H1 (cell line): ENCODE results near the gene CENPV. TPM values are rescaled to one million over a fixed set of nuclear protein-coding genes. Genes with fewer than 3 reads are reported as not detected.

Experiments used
- ASH2L ChIP-seq: fragments of 200-600, 300-600 bp; sonication (generic); IDR thresholded peaks from one replicate; pipeline ENCODE4 v1.7.1; 2017; ENCODE audit warnings: low read length
- ATF3 ChIP-seq: IDR thresholded peaks from 2 replicates; pipeline ENCODE4 v1.6.1; 2011; ENCODE audit warnings: low read depth, mild to moderate bottlenecking, low read length; ENCODE audit not compliant: insufficient read depth
- CBX5 ChIP-seq: fragments of 300-800, 300-1000 bp; sonication (generic); IDR thresholded peaks from 2 replicates; pipeline ENCODE4 v1.7.1; 2016; ENCODE audit warnings: antibody characterized with exemption, low read length, low read depth
- E2F6 ChIP-seq: IDR thresholded peaks from 2 replicates; pipeline ENCODE4 v1.6.1; 2012; ENCODE audit warnings: inconsistent platforms
- FOSL1 ChIP-seq: IDR thresholded peaks from 2 replicates; pipeline ENCODE4 v1.6.1; 2011; ENCODE audit warnings: mild to moderate bottlenecking, low read depth, low read length, moderate library complexity; ENCODE audit not compliant: insufficient read depth
- GTF2F1 ChIP-seq: IDR thresholded peaks from 2 replicates; pipeline ENCODE4 v1.6.1; 2012; ENCODE audit warnings: low read depth, low read length, improper control_type of control experiment, borderline replicate concordance
- KDM5A ChIP-seq: fragments of 200-600 bp; IDR thresholded peaks from 2 replicates; pipeline ENCODE4 v1.7.1; 2012; ENCODE audit warnings: mild to moderate bottlenecking, low read length, inconsistent platforms, mixed read lengths
- PHF8 ChIP-seq: fragments of 200-600 bp; sonication (generic); conservative IDR thresholded peaks from 2 replicates; pipeline ENCODE4 v1.7.1; 2012; ENCODE audit warnings: low read depth, mild to moderate bottlenecking, inconsistent platforms, low read length, moderate library complexity
- SIRT6 ChIP-seq: IDR thresholded peaks from one replicate; pipeline ENCODE4 v1.7.1; 2012; ENCODE audit warnings: low read length, inconsistent platforms
- SP2 ChIP-seq: IDR thresholded peaks from 2 replicates; pipeline ENCODE4 v1.6.1; 2012; ENCODE audit warnings: mild to moderate bottlenecking, low read length, inconsistent platforms
- USF2 ChIP-seq: IDR thresholded peaks from 2 replicates; pipeline ENCODE4 v1.6.1; 2011; ENCODE audit warnings: low read length, improper control_type of control experiment
- YY1 ChIP-seq: IDR thresholded peaks from 2 replicates; pipeline ENCODE4 v1.6.1; 2011; ENCODE audit warnings: low read depth, mild to moderate bottlenecking, low read length
- polyA plus RNA-seq, 7 experiments: library from polyadenylated mRNA; depleted of rRNA in 3 of 7; stranded (reverse) in 5 of 7; unstranded in 2 of 7; fragments of >200 nt in 5 of 7; fragments of 200-250 nt in 2 of 7; gene quantifications; 1 replicate in 5 of 7; 2 replicates in 1 of 7; 4 replicates in 1 of 7; pipeline versions ENCODE4 v1.2.1 to v1.2.3, GENCODE V29; 2011 to 2013; ENCODE audit warnings: missing spikeins in 2 of 7, mixed read lengths in 2 of 7
- total RNA-seq: library from RNA; stranded (reverse); fragmentation: NEBNext Ultra II Directional; extraction: Animal tissue kit (Norgen Biotek cat#: 25700); gene quantifications from 2 replicates; pipeline ENCODE4 v1.2.1, GENCODE V29; 2021

The CENPV gene
- total and polyA plus RNA-seq, 2 of the 8 experiments (the other 6 are each of a cell fraction or from before 2014, with no cell fraction given), result 249 to 260 TPM

GRCh38 chr17:16352667-16353316 lies 477 bp downstream of the CENPV start (continued):
- TF ChIP-seq SP2 (no peak), PHF8 (peak; percentile 63; the same call in 1 of the 2 replicates), USF2 (no peak), ATF3 (no peak), E2F6 (peak; percentile 74), YY1 (peak; percentile 39), SIRT6 (no peak), ASH2L (peak; percentile 47), KDM5A (no peak), FOSL1 (no peak), GTF2F1 (no peak), CBX5 (no peak)
- TF ChIP-seq, all 59 proteins: peak for 8
